ENCODE results near the gene SARS1.
A peak's percentile ranks its signal among the peaks of the same experiment; 100 is the strongest.
"Not testable (repeated sequence)": the region's sequence is repeated elsewhere in the genome, so short reads cannot be mapped to it uniquely, and the experiment has no call there.

Gene SARS1

DNA sequence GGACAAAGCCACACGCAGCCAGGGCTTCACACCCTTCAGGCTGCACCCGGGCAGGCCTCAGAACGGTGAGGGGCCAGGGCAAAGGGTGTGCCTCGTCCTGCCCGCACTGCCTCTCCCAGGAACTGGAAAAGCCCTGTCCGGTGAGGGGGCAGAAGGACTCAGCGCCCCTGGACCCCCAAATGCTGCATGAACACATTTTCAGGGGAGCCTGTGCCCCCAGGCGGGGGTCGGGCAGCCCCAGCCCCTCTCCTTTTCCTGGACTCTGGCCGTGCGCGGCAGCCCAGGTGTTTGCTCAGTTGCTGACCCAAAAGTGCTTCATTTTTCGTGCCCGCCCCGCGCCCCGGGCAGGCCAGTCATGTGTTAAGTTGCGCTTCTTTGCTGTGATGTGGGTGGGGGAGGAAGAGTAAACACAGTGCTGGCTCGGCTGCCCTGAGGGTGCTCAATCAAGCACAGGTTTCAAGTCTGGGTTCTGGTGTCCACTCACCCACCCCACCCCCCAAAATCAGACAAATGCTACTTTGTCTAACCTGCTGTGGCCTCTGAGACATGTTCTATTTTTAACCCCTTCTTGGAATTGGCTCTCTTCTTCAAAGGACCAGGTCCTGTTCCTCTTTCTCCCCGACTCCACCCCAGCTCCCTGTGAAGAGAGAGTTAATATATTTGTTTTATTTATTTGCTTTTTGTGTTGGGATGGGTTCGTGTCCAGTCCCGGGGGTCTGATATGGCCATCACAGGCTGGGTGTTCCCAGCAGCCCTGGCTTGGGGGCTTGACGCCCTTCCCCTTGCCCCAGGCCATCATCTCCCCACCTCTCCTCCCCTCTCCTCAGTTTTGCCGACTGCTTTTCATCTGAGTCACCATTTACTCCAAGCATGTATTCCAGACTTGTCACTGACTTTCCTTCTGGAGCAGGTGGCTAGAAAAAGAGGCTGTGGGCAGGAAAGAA, 61.1 kb downstream of the SARS1 start:
- DNase-seq (ENCODE audit: low read depth in 2 of 3, low spot score in 1 of 3), result no peak

DNA sequence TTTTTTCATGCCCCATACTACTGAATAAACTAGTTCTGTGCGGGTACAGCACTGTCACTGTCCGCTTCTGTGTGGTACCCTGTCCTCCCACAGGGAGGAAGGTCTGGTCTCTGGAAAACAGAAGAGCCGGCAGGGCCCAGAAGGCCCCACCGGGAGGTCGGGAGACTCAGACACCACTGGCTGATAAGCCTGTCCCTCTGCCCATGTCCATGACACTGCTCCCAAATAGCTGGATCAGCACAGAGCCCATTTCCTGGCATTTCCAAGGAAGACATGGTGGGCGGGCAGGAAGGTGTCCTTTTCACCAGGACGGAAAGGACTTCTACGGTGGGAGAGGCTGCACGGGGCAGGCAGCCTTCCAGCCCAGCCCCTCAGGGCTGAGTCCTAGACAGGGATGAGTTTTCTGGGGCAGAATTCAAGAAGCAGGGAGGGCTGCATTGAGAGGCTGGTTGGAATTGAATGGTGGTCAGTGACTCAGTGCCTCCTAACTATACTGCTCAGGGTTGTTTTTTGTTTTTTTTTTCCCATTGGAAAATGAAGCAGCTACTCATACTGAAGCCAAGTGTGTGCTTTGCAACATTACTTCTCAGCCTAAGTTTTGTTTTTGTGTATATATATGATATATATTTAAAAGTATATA, 62.1 kb downstream of the SARS1 start:
- DNase-seq (ENCODE audit: low read depth in 2 of 3, low spot score in 1 of 3), result no peak

DNA sequence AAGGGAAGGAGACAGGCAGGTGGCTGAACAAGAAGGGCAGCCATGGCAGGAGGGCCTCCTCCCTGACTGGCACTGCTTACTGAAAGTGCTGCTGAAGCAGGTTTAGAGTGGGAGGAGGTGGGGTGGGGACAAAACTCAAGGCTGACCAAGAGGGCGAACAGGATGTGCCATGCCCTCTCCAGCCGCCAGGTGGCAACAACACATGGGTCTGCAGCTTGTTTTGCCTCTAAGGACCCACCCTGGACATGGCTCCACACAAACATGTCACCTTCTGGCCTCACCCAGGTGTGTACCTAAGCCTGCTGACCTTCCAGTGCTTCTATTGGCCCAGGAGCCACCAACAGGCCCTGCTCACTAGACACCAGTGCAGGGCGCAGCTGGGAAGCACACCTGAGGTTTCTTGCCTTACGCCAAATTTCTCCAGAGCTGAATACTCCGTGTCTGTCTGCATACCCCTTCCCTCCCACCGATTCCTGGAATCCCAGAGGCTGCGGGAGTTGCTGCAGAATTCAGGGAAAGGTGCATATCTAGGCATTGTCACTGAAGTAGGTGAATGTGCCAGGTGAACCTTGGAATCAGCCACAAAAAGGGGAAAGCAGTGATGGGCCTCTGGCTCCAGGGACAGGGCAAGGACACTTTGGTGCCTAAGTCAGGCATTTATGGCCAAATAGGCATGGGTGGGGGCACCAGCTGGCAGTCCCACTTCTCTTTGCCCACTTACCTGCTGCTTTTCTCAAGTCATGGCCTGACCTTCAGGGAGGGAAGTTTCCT, 63.9 kb downstream of the SARS1 start:
- peak; percentile 39 to 69 (median 58) for DNase-seq (ENCODE audit: low read depth in 2 of 3, low spot score in 1 of 3)

DNA sequence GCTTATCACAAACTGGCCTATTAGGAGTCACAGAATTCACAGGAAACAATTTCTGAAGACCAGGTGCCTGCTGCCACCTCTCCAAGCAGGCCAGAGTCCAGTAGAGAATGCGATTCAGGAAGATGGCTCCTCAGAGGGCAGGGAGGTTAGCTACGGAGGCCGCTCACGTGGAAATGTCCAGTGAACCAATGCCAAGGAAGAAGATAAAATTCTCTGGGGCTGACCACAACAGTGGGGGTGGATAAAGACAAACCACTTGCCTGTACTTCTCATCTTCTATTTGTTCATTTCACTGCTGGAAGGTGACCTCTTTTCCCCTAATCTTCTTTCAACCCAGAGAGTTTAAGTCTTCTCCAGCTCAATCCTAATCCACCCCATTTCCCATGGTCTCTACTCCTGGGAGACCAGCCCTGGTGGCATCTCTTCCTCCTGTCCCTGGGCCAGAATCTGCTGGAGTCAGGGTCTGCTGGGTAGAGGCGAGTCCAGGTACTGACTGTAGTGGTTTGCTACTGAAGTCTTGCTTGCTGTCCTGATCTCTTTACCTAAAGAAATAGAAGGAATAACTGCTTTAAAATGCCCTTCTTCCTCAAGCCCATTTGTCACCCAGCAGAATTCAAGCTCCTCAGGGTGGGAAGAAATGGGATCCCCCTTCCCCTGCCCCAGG, 66.0 kb downstream of the SARS1 start:
- no peak for DNase-seq (ENCODE audit: low read depth in 2 of 3, low spot score in 1 of 3)

DNA sequence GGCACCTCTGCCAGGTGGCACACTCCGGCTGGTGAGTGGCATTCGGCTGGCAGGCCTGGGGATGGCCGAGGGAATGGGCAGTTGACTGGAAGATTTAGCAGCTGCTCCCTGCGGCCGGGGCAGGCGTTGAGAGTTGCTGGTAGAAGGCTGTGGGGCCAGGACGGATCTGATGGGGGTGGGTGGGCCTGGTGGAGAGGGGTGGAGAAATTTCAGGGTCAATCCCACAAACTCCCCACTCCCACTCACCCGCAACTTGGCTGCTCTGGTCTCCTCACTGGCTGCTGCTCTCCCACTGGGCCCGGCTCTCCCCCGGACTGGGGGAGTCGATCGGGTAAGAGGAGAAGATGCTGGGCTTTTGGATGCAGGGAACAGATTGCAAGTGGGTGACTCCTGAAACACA, 67.1 kb downstream of the SARS1 start:
- DNase-seq (ENCODE audit: low read depth in 2 of 3, low spot score in 1 of 3), result no peak

DNA sequence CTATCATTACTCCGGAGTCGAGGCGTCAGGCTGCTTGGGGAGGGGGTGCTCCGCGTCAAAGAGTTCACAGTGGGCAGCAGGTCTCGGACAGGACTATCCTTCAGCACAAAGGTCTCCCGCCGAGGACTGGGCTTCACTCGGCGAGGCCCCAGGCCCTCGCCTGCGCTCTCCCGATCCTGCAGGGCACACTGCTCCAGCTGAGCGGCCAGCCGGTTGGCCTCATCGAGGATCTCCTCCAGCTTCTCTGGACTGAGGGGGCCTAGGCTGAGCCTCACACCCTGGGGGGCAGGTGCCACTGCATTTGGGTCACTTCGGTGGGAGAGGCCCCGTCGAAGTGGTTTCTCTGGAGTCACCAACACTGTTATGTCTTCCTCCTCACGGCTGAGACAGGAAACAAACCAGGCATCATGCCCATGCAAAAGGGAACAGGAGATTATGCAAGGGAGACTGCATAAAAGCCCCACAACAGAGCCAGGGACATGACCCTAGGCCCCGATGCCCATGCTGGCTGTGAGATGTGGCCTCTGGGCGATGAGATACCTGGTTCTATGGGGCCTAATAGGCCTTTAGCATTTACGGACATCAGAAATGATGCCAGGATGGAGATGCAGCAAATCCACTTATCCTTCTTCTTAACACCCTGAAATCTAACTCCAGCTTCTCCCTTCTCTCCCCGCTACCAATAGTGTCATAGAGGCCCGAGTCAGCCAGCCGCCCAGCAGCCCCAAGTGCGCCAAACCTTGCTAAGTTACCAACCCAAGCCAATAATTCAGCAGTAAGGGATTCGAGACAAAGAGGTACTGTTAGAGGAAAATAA, 68.2 kb downstream of the SARS1 start:
- DNase-seq (ENCODE audit: low read depth in 2 of 3, low spot score in 1 of 3), result no peak

DNA sequence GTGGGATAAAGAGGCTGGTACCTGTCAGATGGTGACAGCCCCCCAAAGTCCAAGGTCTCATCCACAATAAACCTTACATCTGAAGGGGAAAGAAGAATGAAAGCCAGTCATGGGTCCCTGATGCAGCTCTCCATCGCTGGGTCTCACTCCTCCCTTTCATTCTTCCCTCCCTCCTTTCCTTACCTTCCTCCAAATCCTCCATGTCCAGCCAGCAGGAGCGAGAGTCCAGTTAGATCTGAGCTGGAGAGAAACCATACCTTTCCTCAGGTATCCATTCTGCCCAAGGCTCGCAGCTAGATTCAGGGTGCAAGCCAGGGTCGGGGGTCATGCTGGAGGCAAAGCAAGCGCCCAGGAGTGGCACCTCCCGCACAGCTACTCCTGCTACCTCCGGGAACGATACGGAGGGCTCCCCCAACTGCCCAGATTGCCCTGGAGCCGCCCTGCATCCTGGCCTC, 68.8 kb downstream of the SARS1 start:
- DNase-seq (ENCODE audit: low read depth in 2 of 3, low spot score in 1 of 3), result no peak

- peak; percentile 81 to 87 (median 85) for DNase-seq (ENCODE audit: low read depth in 2 of 3, low spot score in 1 of 3)
Measured at GRCh38 chr1:109282952-109283747, 69.4 kb downstream of the SARS1 start, which contains the start of gene PSRC1. Gene PSRC1 (minus strand): TSS chr1:109283145.

DNA sequence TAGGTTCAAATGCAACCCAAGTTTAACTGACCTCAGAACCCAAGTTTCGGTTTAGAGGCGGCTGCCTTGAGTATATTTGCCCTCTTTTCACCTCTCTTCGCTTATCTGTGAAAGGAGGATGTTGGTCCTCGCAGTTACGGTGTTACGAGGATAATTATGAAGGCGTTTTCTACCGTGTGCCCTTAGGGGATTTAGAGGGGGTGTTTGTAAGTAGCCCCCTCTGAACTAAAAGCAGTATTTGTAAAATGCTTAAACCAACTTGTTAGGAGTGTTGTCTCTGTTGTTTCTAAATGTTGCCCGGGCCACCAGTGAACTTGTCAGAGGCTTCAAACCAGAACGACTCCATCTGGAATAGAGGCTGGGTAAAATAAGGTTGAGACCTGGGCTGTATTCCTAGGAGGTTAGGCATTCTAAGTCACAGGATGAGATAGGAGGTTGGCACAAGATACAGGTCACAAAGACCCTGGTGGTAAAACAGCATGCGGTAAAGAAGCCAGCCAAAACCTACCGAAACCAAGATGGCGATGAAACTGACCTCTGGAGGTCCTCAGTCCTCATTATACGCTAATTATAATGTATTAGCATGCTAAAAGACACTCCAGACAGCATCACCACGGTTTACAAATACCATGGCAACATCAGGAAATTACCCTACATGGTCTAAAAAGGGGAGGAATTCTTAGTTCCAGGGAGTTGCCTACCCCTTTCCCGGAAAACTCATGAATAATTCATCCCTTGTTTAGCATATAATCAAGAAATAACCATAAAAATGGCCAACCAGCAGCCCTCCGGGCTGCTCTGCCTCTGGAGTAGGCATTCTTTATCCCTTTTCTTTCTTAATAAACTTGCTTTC, 70.3 kb downstream of the SARS1 start:
- DNase-seq (ENCODE audit: low read depth in 2 of 3, low spot score in 1 of 3), result no peak

DNA sequence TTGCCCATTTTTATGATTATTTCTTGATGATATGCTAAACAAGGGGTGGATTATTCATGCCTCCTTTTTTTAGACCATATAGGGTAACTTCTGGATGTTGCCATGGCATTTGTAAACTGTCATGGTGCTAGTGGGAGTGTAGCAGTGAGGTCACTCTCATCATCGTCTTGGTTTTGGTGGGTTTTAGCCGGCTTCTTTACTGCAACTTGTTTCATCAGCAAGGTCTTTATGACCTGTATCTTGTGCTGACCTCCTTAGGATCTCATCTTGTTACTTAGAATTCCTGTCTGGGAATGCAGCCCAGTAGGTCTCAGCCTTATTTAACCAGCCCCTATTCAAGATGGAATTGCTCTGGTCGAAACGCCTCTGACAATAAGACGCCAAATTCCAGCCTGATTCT, 73.0 kb downstream of the SARS1 start:
- DNase-seq (ENCODE audit: low read depth in 2 of 3, low spot score in 1 of 3), result not testable (repeated sequence)
